NCI-H2107 treated with DMSO at 0.1 percent for 48 hours (cell line): ENCODE measurements around the gene FLCN.
"Not testable (repeated sequence)": the region's sequence is repeated elsewhere in the genome, so short reads cannot be mapped to it uniquely, and the experiment has no call there.

Experiments
- DNase-seq: peaks from one replicate; lab custom pipeline; 2025; ENCODE audit not compliant: unreplicated experiment; lab: John Stamatoyannopoulos, UW

FLCN gene

GRCh38 chr17:17214646-17215436 lies 22.1 kb downstream of the FLCN start:
- no peak for DNase-seq

DNA sequence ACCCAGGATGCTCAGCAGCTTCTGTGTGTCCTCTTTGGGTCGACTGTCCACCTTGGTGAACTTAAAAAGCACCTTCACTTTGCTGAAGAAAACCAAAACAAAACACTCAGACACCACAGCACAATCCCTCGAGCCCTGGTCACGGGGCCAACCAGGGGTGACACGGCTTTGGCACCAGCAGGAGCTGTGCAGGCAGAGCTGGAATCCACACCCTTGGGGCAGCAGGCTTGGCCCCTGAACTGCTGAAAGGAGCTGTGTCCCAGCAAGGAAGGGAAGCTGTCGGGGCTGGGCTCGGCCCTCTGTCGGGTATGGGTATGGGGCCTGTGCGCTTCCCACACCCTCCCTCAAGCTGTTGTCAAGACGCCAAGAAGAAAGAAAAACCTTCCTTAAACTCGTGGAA lies 23.2 kb downstream of the FLCN start:
- no peak for DNase-seq

GRCh38 chr17:17207998-17208397 lies 29.0 kb downstream of the FLCN start:
- no peak for DNase-seq

DNA sequence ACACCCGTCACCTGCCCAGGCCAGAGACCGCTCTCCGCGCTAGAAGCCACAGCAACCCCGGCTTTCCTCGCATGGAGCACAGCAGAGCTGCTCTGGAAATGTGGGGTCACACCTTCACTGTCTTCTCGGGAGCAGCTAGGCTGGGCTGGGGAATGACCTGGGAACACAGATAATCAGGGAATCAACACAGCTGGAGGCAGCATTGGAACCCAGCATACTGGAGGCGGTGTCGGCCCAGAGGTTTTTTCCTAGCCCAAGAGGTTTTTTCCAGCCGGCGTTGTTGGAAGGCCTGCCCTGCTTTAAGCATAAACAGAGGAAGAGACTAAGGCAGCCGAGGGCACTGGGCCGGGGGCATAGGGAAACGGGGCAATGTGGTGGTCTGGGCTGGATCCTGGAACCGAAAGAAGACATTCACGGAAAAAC lies 30.0 kb downstream of the FLCN start:
- no peak for DNase-seq

GRCh38 chr17:17206124-17206912 lies 30.6 kb downstream of the FLCN start, which contains the start of gene PLD6:
PLD6 (minus strand) TSS chr17:17206333; CDS start chr17:17206286, 47 bp downstream.
- peak; percentile 6 for DNase-seq

- DNase-seq, result no peak
These were observed 31.4 kb downstream of the FLCN start for GRCh38 chr17:17205368-17206123.

DNA sequence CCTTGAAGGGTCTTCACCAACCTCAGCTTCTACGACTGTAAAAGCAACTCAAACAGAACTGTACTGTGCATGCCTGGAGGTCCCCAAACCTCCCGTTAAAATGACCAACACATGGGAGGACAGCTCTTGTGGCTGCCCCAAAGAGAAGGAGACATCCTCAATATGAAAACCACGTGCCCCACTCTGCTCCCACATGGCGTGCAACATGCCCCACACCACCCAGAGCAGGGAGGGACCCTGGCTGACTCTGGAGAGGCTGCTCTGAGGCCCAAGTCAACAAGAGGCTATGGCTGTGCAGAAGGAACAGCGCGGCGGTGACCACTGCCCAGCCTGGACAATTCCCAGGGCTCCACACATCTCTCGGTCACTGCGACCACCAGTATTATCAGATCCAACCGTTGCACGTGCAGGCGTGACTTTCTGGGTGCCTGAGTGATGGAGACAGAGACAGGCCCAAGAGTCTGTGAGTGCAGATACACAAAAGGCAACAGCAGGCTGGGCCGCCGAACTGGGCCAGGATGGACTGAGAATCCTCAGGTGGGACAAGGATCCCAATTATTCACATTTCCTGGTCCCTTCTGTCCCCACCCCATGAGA lies 32.2 kb downstream of the FLCN start:
- no peak for DNase-seq

- DNase-seq, result no peak
These were observed 32.9 kb downstream of the FLCN start for GRCh38 chr17:17204041-17204591.

DNA sequence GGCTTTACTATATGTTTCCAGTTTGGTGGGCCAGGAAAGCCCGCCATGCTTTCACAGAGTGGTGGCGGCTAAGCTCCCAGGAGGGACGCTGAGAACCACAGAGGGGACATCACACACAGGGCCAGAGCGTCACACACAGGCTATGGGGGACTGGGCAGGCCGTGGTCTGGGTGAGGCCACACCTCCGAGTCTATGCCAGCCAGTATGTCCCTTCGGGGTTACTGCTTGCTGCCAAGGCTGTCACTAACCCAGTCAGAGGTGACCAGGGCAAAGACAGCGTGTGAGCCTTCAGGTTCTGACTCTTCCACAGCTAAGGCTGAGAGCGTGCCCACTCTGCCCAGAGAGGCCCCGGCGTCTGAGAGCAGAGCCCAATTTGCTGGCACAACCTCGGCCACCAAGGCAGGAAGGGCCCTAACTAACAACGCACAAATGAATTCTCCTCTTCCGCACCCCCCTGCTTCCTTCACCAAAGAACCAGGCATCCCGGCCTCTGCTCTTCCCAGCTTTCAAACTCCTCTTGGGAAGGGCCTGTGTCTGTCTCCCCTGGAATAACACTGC lies 33.7 kb downstream of the FLCN start:
- no peak for DNase-seq

- no peak for DNase-seq
These were observed 35.1 kb downstream of the FLCN start for GRCh38 chr17:17201907-17202306.

DNA sequence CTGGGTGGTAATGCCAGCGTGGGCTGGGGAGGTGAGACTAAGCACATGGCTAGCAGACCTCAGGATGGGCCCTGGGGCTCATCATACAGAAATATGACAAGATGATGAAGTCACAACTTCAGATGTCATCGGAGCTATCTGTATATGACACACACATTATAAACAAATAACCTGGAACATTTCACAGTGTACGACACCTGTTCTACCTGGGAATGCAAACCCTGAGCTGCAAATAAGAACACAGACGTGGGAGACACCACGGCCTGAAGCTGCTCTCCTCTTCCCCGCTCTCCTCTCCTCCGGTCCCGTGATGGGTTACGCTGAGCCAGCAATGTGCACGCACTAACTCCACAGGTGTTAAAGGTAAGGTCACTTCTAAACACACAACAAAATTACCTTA lies 35.7 kb downstream of the FLCN start:
- DNase-seq, result no peak

DNA sequence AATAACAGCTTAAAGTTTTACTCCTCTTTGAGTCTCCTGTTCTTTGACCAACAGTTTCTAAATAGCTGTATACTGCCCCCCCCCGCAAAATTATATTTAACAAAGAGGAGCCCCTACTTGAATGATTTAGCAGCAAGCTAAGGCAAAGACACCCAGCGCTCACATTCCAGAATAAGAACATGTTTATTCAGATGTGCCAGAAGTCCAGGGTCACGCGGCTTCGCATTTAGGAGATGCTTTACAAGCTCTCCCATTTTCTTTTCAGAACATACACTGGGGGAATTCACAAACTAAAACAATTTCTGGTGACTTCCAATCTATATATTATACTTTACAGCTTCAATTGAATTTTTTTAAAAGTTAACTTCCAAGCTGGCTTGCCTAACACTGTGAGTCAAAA lies 36.1 kb downstream of the FLCN start:
- no peak for DNase-seq

DNA sequence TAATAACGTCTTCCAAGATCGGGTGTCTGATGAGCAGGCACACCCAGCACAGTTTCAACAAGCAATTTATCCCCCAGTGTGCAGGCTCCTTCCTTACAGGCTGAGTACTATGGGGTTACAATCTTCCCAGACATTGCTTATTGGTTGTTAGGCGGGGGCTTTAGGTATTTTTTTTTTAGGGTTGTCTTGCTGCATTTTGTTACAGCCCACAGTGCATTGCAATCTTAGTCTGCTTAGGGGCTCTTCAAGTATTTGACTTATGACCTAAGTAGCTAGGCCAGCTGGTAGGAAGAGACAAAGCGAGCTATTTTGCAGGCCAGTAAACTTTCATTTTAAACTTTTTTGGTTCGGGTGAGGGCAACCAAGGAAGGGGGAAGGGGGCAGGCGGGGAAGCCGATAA lies 36.7 kb downstream of the FLCN start:
- DNase-seq, result no peak

DNA sequence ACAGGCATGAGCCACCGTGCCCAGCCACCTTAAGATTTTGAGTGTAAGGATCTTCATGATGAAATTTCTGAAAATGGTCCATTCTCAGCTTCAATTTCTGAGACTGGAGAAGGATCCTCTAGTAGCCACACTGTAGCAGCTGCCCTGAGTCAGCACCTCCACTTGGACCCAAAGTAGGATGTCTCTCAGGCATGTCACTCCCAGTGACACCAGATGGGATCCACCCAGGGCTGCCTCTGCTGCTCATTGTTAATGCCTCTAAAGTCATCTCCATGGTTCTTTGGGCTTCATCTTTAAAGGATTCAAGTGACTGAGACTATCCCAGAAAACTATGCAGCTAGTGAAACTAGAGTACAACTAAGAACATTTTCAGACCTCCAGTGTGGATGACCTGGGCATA lies 38.7 kb downstream of the FLCN start:
- DNase-seq, result no peak

DNA sequence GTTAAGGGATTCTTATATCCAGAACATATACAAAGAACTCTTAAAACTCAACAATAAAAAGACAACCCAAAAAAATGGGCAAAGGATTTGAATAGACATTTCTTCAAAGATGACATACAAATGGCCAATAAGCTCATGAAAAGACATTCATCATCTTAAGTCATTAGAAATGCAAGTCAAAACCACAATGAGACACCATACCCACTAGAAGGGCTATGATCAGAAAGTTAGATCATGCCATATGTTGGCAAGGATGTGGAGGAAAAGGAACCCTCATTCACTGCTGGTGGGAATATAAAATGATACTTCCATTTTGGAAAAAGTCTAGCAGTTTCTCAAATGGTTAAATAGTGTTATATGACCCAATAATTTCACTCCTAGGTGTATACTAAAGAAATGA lies 40.2 kb downstream of the FLCN start:
- no peak for DNase-seq

DNA sequence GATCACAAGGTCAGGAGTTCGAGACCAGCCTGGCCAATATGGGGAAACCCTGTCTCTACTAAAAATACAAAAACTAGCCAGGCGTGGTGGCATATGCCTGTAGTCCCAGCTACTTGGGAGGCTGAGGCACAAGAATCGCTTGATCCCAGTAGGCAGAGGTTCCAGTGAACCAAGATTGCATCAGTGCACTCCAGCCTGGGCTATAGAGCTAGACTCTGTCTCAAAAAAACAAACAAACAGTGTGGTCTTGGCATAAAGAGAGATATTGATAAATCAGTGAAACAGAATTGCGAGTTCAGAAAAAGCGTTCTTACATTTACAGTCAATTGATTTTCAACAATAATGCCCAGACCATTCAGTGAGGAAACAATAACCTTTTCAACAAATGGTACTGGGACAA lies 41.5 kb downstream of the FLCN start:
- DNase-seq, result not testable (repeated sequence)

DNA sequence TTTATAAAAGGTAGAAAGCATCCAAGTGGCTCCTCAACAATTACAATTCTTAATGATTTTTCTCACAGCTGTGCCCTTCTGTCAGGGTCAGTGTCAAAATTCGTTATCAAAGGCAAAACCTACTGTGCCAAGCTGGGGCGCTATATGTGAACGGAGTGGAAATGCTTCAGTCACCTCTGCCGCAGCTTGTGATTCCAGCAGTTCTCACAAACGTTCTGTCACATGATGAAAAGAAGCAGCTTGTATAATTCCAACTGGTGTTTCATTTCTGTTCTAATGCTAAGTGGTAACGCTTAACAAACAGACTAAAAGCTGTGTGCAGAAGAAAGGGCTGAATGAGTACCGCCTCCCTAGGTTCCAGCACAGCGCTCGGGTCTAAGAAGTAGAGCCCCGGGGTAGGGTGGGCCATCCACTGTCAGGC lies 45.0 kb downstream of the FLCN start:
- peak; percentile 6 for DNase-seq

DNA sequence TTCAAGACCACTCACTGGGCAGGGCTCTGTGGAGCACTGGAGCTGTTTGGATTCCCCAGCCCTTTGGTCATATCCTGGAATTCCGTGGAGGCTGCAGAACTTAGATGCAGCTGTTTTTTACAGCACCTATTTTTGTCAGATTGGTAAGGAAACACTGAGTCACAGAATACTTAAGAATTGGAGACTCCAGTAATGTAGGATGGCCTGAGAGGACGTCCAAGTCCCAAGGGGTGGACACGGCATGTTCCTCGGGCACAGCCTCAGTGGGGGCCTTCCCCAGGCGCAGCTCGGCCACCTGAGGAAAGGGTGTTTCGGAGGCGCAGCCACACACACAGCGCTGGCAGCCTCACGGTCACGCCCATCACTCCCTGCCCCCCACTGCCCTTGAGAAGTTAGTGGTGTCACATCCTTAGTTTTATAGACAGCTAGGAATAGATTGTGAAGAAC lies 45.6 kb downstream of the FLCN start:
- no peak for DNase-seq

DNA sequence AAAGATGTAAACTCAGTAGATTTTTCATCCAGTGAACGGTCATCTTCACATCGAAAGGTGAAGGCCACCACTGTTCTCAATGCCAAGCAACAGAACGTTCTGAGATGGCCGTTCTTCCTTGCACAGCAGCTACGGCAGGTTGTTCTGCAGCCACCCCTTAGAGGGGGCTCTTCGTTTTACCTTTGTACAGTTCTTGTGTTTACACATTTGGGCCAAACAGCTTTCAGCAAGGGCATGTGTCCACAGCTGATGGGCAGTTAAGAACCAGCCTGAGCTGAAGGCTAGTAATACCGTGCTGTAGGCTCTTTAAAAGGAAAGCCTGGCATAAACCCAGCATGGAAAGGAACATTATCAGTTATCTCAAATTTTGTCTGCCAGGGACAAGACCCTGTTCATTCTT lies 46.8 kb downstream of the FLCN start:
- no peak for DNase-seq

DNA sequence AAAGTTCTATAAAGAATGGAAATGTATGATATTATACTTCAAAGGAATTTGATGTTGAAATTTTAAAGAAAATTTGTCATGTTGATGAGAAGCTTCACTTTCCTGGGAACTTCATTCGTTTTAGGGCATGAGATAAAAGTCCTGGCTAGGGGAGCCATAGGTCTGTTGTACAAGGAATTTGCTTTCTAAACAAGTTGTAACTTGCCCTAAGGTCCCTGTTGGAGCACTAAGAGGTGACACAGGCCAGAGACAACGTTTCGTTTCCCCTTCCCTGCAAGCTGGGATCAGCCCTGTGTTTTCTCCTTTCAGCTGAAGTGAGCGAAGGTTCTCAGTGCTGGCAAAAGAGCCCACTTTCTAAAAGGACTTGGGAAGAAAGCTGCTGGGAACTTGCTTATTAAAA lies 47.4 kb downstream of the FLCN start:
- DNase-seq, result no peak
